GM20000 (cell line): ENCODE data around the gene SCUBE3.

Experiments
- DNase-seq: peaks from one replicate; pipeline ENCODE4 v3.0.0; 2012; ENCODE audit warnings: low spot score
- TF ChIP-seq, protein P1 (sequence below): IDR thresholded peaks from 2 replicates; pipeline ENCODE4 v1.5.1; 2012; ENCODE audit warnings: mild to moderate bottlenecking, control low read depth; ENCODE audit errors: extremely low read depth, missing control alignments

Gene SCUBE3

DNA sequence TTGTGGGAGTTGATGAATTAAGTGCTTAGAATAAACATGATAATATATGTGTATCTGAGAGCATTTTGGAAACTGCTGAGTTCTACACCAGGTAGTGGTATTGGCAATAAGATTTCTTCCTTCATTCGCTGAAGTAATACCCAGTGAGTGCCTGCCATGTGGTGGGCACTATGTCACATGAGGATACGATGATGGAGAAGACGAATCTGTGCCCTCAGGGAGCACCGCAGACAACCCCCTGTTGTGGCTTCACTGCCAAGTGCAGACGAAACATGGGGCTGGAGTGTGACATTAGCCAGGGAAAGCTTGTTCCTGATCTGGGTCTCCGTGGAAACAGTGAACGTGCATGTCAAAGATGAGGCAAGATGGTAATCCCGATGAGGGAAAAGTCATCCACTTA, 53.7 kb downstream of the SCUBE3 start:
- TF ChIP-seq, protein P1, sequence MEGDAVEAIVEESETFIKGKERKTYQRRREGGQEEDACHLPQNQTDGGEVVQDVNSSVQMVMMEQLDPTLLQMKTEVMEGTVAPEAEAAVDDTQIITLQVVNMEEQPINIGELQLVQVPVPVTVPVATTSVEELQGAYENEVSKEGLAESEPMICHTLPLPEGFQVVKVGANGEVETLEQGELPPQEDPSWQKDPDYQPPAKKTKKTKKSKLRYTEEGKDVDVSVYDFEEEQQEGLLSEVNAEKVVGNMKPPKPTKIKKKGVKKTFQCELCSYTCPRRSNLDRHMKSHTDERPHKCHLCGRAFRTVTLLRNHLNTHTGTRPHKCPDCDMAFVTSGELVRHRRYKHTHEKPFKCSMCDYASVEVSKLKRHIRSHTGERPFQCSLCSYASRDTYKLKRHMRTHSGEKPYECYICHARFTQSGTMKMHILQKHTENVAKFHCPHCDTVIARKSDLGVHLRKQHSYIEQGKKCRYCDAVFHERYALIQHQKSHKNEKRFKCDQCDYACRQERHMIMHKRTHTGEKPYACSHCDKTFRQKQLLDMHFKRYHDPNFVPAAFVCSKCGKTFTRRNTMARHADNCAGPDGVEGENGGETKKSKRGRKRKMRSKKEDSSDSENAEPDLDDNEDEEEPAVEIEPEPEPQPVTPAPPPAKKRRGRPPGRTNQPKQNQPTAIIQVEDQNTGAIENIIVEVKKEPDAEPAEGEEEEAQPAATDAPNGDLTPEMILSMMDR = no peak
- no peak for DNase-seq

DNA sequence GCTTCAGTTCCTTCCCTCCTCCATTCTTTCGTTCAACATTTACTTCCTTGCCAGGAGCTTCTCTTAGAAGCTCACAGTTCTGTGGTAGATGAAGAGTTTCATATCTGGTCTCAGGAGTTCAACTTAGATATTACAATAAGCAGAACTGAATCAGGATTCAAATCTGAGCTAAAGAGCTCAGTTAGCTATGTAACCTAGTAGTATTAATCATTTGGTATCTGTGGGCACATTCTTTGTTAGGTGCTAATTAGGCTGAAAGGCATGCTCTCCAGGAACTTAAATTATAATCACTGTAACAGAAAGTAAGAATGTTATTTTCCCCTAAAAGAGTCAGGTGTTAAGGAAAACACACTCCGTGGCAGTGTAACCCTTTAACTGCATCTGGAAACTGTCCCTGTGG, 54.1 kb downstream of the SCUBE3 start:
- TF ChIP-seq, protein P1 = no peak

DNA sequence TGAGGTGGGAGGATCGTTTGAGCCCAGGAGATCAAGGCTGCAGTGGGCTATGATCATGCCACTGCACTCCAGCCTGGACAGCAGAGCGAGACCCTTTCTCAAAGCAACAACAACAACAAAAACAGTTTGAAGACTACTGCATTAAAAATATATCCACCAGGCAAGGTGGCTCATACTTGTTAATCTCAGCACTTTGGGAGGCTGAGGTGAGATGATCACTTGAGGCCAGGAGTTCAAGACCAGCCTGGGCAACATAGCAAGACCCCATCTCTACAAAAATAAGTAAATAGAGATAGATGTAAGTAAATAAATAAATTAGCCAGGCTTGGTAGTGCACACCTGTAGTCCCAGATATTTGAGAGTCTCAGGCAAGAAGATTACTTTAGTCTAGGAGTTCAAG, 58.2 kb downstream of the SCUBE3 start:
- TF ChIP-seq, protein P1 = no peak

More for the DNA sequence above, 54.1 kb downstream of the SCUBE3 start:
- DNase-seq = no peak

DNA sequence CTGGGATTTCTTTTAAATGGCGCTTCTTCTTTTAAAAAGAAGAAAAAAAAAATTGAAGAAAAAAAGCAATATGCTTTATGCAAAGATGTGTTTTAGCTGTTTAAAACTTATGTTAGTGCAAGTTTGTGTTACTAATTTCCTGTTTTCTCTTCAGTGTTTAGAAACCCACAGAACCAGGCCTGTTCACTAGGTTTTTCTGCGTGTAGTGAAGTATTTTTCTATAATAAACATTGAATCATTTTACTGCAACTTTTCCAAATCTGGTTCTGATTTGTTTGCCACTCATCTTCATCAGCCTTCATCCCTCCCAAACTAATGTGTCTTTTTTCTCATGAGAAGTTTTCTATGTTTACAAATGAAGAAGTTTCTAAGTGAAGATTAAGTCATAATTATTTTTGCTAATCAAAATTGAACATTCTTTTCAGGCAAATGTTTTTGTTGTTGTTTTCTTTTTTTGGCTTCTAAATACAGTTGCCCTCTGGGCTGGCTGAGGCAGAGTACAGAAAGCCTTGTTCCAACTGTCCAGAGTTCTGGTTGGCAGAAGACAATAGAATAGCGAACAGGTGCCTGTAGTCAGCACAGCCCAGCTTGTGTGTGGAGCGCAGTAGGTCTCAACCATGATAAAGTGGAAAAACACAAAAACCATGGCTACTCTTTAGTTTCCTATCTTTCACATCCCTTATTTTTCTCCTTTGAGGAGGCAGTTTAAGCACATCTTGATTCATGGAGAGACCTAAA, 60.2 kb downstream of the SCUBE3 start:
- TF ChIP-seq, protein P1 = no peak
- no peak for DNase-seq

More for the DNA sequence above, 58.2 kb downstream of the SCUBE3 start:
- no peak for DNase-seq

DNA sequence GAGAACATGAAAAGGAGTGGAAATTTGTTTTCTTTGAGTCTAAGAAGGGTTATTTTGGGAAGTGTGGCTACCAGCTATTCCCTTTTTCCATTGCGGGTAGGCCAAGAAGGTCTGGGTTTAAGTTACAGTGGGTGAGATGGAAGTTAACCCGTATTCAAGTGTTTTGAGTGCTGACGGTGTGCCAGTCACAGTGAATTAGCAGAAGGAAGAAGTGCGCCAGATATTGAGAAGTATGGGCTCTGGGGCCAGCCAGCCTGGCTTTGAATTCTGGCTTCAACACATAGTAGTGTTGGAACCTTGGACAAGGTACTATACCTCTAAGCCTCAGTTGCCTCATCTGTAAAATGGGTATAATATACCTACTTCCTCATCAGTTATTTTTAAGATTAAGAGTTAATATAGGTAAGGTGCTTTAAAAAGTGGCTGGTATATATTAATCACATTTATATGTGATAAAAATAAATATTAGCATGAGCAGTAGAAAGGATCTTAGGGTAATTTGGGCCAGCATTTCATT, 62.0 kb downstream of the SCUBE3 start:
- TF ChIP-seq, protein P1 = no peak
- no peak for DNase-seq

DNA sequence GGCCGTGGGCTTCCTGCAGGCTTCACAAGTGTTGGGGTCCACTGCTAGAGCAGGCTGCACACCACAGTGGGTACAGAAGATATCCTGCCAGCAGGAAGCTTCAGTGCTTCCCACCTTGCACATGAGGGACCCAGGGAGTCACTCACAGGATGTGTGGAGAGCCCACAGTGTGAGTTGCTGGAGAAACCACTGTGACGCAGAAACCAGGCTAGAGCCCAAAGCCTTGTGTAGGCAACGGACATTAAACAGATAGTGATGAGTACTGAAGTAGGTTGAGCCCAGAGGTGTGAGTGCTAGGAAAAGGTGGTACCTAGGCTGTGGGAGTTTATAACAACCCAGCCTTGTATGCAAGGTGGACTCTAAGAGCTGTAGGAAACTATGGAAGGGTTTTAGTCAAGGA, 65.0 kb downstream of the SCUBE3 start:
- TF ChIP-seq, protein P1 = no peak
- no peak for DNase-seq

DNA sequence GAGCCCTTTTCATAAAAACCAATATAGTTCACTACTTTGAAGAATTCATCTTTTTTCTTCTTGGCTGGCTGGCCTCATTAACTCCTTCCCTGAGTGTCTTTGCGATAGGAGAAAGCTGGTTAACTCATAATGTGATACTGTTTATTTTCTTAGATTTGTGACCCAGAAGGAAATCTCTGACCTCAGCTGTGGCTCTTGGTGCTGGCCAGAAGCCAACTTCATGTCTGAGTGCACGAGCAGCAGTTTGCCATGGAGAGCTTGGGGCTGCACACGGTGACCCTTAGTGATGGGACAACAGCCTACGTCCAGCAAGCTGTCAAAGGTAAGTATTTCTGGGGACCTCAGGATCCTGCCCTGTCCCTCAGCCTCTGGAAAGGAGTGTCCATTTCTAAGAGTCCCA, 67.1 kb downstream of the SCUBE3 start:
- DNase-seq = no peak
- TF ChIP-seq, protein P1 = no peak
